PC-9 (cell line): ENCODE results near the gene SERP2. TPM values are rescaled to one million over a fixed set of nuclear protein-coding genes. Genes with fewer than 3 reads are reported as not detected.

Experiments used
- BruUV-seq: library from RNA; stranded (reverse); fragments of 400-500 nt; replicated peaks from 2 replicates; lab custom pipeline; 2021; lab: Mats Ljungman, UMichigan
- CTCF ChIA-PET: fragments of 300-600 bp; sonication (Branson Sonifier 250); formaldehyde crosslinking; loops from one replicate; lab custom pipeline; 2022; ENCODE audit warnings: antibody characterized with exemption; lab: Charles Lee
- POLR2A ChIA-PET: fragments of 300-600 bp; sonication (Branson Sonifier 250); formaldehyde crosslinking; loops from one replicate; lab custom pipeline; 2022; ENCODE audit warnings: antibody characterized with exemption; ENCODE audit not compliant: unreplicated experiment; lab: Charles Lee
- DNase-seq, 2 experiments: peaks; one replicate each; pipeline versions ENCODE4 v3.0.0 to v3.0.0-alpha.2; 2015 to 2022; ENCODE audit warnings: mixed read lengths in 1 of 2
- H2AFZ ChIP-seq: fragments of 200-600 bp; sonication (generic); 2 replicates; pipeline ENCODE4 v1.8.1; 2017; ENCODE audit warnings: antibody characterized with exemption
- H3F3A ChIP-seq: fragments of 200-600 bp; sonication (generic); 2 replicates; pipeline ENCODE4 v1.8.1; 2017; ENCODE audit warnings: antibody characterized with exemption, mild to moderate bottlenecking, low read depth; ENCODE audit not compliant: insufficient read depth
- H3K27ac ChIP-seq: fragments of 200-600 bp; sonication (generic); 2 replicates; pipeline ENCODE4 v1.6.1; 2016; ENCODE audit warnings: mixed run types
- H3K27me3 ChIP-seq: fragments of 200-600 bp; sonication (generic); 2 replicates; pipeline ENCODE4 v1.6.1; 2016; ENCODE audit warnings: low read depth, mixed run types; ENCODE audit not compliant: insufficient read depth
- H3K36me3 ChIP-seq: fragments of 200-600 bp; sonication (generic); 2 replicates; pipeline ENCODE4 v1.6.1; 2016; ENCODE audit warnings: low read depth, mixed run types
- H3K4me1 ChIP-seq: fragments of 200-600 bp; sonication (generic); replicated peaks from 2 replicates; pipeline ENCODE4 v1.6.1; 2016; ENCODE audit warnings: mixed run types; ENCODE audit not compliant: insufficient read depth
- H3K4me2 ChIP-seq: fragments of 200-600 bp; sonication (generic); 2 replicates; pipeline ENCODE4 v1.6.1; 2017; ENCODE audit warnings: mixed run types
- H3K4me3 ChIP-seq: fragments of 200-600 bp; sonication (generic); 2 replicates; pipeline ENCODE4 v1.6.1; 2016; ENCODE audit warnings: mixed run types
- H3K79me2 ChIP-seq: fragments of 200-600 bp; sonication (generic); 2 replicates; pipeline ENCODE4 v1.6.1; 2017; ENCODE audit warnings: low read depth, mixed run types
- H3K9me2 ChIP-seq: fragments of 200-600 bp; sonication (generic); 2 replicates; pipeline ENCODE4 v1.8.1; 2017; ENCODE audit warnings: mild to moderate bottlenecking; ENCODE audit not compliant: insufficient read depth
- H3K9me3 ChIP-seq: fragments of 200-600 bp; sonication (generic); 2 replicates; pipeline ENCODE4 v1.8.1; 2016; ENCODE audit warnings: low read depth; ENCODE audit not compliant: insufficient read depth
- H4K20me1 ChIP-seq: fragments of 200-600 bp; sonication (generic); 2 replicates; pipeline ENCODE4 v1.8.1; 2017; ENCODE audit not compliant: insufficient read depth
- EZH2 ChIP-seq: fragments of 200-600 bp; sonication (generic); IDR thresholded peaks from 2 replicates; pipeline ENCODE4 v1.8.0; 2017; ENCODE audit warnings: antibody characterized with exemption, low read depth
- intact Hi-C: fragments of 100-400 bp; cut with micrococcal nuclease; formaldehyde crosslinking; loops from one replicate; pipeline ENCODE4 v1.10.0; 2022; ENCODE audit not compliant: unreplicated experiment
- total RNA-seq: library from RNA; stranded (reverse); gene quantifications from 2 replicates; pipeline ENCODE4 v1.2.3, GENCODE V29; 2021
- TF ChIP-seq, protein P1 (sequence below): fragments of 200-600 bp; sonication (generic); conservative IDR thresholded peaks from 2 replicates; pipeline ENCODE4 v1.6.1; 2017; ENCODE audit warnings: mixed run types, antibody characterized with exemption, mild to moderate bottlenecking, moderate library complexity

The SERP2 gene
- total RNA-seq, 1 experiment from 2014 or later: 0.70 TPM

DNA sequence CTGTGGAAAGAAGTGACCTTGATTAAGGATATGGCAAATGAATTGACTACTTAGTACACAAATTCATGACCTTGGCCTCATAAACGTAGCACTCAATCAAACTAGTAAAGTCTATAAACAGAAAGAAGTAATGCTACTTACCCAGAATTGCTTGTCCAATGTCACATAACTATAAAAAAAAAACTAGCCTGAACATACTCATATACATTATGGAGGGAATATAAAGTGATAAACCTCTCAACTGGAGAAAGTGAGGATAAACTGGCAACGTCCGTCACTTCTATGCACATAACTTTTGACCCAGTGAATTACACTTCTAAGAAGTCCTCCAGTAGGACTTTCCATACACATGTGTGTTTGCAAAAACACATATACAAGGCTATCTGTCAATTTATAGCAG lies 7.7 kb upstream of the SERP2 start:
- intact Hi-C loops: no loop called here
- no TSS peak for BruUV-seq
- TF ChIP-seq EZH2: no peak
- TF ChIP-seq, protein P1, sequence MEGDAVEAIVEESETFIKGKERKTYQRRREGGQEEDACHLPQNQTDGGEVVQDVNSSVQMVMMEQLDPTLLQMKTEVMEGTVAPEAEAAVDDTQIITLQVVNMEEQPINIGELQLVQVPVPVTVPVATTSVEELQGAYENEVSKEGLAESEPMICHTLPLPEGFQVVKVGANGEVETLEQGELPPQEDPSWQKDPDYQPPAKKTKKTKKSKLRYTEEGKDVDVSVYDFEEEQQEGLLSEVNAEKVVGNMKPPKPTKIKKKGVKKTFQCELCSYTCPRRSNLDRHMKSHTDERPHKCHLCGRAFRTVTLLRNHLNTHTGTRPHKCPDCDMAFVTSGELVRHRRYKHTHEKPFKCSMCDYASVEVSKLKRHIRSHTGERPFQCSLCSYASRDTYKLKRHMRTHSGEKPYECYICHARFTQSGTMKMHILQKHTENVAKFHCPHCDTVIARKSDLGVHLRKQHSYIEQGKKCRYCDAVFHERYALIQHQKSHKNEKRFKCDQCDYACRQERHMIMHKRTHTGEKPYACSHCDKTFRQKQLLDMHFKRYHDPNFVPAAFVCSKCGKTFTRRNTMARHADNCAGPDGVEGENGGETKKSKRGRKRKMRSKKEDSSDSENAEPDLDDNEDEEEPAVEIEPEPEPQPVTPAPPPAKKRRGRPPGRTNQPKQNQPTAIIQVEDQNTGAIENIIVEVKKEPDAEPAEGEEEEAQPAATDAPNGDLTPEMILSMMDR: no peak
- no peaks in the 10 kb centered on the region for H3K27me3 ChIP-seq
- ChIA-PET POLR2A (no interaction called here), CTCF (no interaction called here)
- H4K20me1 ChIP-seq: no peaks in the 10 kb centered on the region
- peak overlapping the region; percentile 96 for H3K27ac ChIP-seq
- H3K79me2 ChIP-seq: no peaks in the 10 kb centered on the region
- peaks cover 79% of the 10 kb centered on the region for H3K4me1 ChIP-seq
- H3K9me2 ChIP-seq: no peaks in the 10 kb centered on the region
- no peaks in the 10 kb centered on the region for H3K9me3 ChIP-seq
- peak overlapping the region; percentile 72 for H3K4me2 ChIP-seq
- H2AFZ ChIP-seq: no peak overlapping the region
- H3F3A ChIP-seq: peaks cover 44% of the 10 kb centered on the region
- H3K36me3 ChIP-seq: no peaks in the 10 kb centered on the region
- 0 out of 2 replicates have a peak overlapping the region, but pooled peaks have one; percentile 29 for H3K4me3 ChIP-seq
- no peak for DNase-seq

DNA sequence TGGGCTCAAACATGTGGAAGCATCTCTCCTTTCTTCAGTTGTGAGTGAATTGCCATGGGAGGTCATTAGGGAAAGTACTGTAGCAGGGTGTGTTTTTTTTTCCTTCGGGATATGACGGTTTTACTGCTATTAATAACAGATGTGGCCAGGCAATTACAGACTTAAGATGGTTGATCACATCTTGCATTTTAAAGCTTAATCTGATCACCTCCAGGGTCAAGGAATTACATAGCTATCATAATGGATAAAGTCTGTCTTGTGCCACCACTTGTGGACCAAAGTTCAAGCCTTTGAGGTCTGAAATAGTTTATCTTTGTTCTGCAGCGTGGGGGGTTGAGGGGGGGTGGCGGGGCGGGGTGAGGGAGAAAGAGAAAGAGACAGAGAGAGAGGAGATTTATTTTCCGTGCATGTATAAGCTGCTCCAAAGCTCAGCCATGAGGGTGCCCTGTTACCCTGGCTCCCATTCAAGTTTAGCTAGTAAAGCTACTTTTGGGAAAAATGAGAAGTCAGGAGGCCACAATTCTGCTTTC lies 5.5 kb upstream of the SERP2 start:
- intact Hi-C loops: no loop called here
- POLR2A ChIA-PET: interaction anchor here (0.6 to 0.8 kb wide), 2 partner anchors 63 to 65 kb away, joined by 8 to 15 read pairs; no protein-coding TSS in a partner anchor
- H3K4me2 ChIP-seq: peak overlapping the region; percentile 13; the same call in 1 of the 2 replicates

DNA sequence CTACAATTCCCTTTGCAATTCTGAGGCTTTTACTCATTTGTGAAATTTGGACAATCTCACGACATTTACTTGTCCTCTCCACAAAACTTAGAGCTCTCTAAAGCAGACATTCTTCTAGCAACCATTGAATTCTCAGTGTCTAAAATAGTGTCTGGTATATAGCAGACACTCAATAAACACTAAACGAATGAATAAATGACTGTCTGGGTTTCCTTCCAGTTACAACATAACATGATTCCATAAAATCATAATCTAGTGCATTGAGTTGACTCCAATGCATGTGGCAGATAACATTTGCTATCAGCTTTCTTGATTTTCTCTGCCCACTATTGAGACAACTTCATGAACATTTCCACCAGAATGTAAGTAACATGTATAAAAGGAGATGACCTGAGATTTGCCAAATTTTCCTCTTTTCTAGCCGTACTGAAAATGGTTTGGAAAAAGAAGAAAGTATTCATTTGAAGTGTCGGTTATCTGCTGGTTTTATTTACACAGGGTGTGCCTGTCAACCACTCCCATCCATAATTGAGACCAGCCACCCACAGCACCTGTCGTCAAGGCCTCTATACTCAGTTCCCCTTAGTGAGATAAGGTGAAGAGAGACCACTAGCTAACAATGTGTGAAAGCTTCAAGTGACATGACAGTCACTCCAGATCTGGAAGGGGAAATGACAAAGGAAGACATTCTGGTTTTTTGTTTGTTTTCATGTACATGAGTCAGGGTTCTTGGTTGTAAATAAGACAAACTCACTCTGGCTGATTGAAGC lies 4.8 kb upstream of the SERP2 start:
- Histone ChIP-seq H3K4me1 (peaks cover 54% of the 10 kb centered on the region), H3K4me3 (no peak overlapping the region), H3K36me3 (no peaks in the 10 kb centered on the region), H3K4me2 (peak overlapping the region; percentile 13; the same call in 1 of the 2 replicates), H3F3A (peaks cover 28% of the 10 kb centered on the region), H4K20me1 (no peaks in the 10 kb centered on the region), H3K9me3 (no peaks in the 10 kb centered on the region), H3K27ac (no peak overlapping the region), H2AFZ (no peak overlapping the region), H3K79me2 (no peaks in the 10 kb centered on the region), H3K9me2 (no peaks in the 10 kb centered on the region), H3K27me3 (no peaks in the 10 kb centered on the region)
- DNase-seq: peak in 1 of 2 experiments; percentile 48
- TF ChIP-seq, protein P1: no peak
- no peak for TF ChIP-seq EZH2
- intact Hi-C loops: no loop called here
- no TSS peak for BruUV-seq
- CTCF ChIA-PET: no interaction called here
- POLR2A ChIA-PET: interaction anchor here (0.6 to 0.8 kb wide), 2 partner anchors 62 to 64 kb away, joined by 8 to 15 read pairs; no protein-coding TSS in a partner anchor

More for the DNA sequence above, 5.5 kb upstream of the SERP2 start:
- Histone ChIP-seq H4K20me1 (no peaks in the 10 kb centered on the region), H3F3A (peaks cover 35% of the 10 kb centered on the region), H3K27me3 (no peaks in the 10 kb centered on the region), H3K4me3 (no peak overlapping the region), H3K4me1 (peaks cover 60% of the 10 kb centered on the region), H3K9me2 (no peaks in the 10 kb centered on the region), H3K36me3 (no peaks in the 10 kb centered on the region), H3K79me2 (no peaks in the 10 kb centered on the region), H3K27ac (no peak overlapping the region), H2AFZ (no peak overlapping the region), H3K9me3 (no peaks in the 10 kb centered on the region)
- CTCF ChIA-PET: no interaction called here
- TF ChIP-seq EZH2: no peak
- TF ChIP-seq, protein P1: no peak
- BruUV-seq: no TSS peak
- DNase-seq: no peak
